B cell (primary cell): ENCODE results near the gene BRMS1. TPM values are rescaled to one million over a fixed set of nuclear protein-coding genes. Genes with fewer than 3 reads are reported as not detected.

Experiments
- ATAC-seq: fragments of 200-7000 bp; cut with Tn5 transposase; one replicate; pipeline ENCODE4 v1.10.0; 2021; ENCODE audit warnings: low read depth, mild to moderate bottlenecking, moderate number of reproducible peaks, moderate library complexity
- CTCF ChIA-PET: fragments of 350-600 bp; sonication (Branson Sonifier 250); formaldehyde crosslinking; loops from one replicate; lab custom pipeline; 2021; ENCODE audit warnings: antibody characterized with exemption, inconsistent platforms; lab: Charles Lee
- POLR2A ChIA-PET: fragments of 350-600 bp; sonication (Branson Sonifier 250); formaldehyde crosslinking; loops from one replicate; lab custom pipeline; 2021; ENCODE audit warnings: antibody characterized with exemption; lab: Charles Lee
- DNase-seq: peaks from one replicate; pipeline ENCODE4 v3.0.0; 2013
- H2AFZ ChIP-seq: 2 replicates; pipeline ENCODE4 v1.6.1; 2012; ENCODE audit warnings: mild to moderate bottlenecking, low read depth, low read length; ENCODE audit not compliant: insufficient read depth, poor library complexity, severe bottlenecking
- H3K27ac ChIP-seq, 2 donors: 1 replicate in 1 of 2; 2 replicates in 1 of 2; pipeline ENCODE4 v1.5.1; 2012 to 2013; ENCODE audit warnings: low read length in 2 of 2, mild to moderate bottlenecking in 2 of 2, moderate library complexity in 1 of 2
- H3K27me3 ChIP-seq, 4 experiments: fragments of 200-600 bp in 1 of 4; sonication (generic) in 1 of 4; replicated peaks in 1 of 4; 1 replicate in 2 of 4; 2 replicates in 2 of 4; pipeline versions ENCODE4 v1.6.1 to v1.7.0; 2013 to 2016; ENCODE audit warnings: low read length in 3 of 4, mild to moderate bottlenecking in 2 of 4, mixed read lengths in 1 of 4, moderate library complexity in 1 of 4; ENCODE audit not compliant: insufficient read depth in 4 of 4, control insufficient read depth in 3 of 4; ENCODE audit errors: control extremely low read depth in 1 of 4
- H3K36me3 ChIP-seq, 2 experiments: replicated peaks in 1 of 2; 1 replicate in 1 of 2; 2 replicates in 1 of 2; pipeline versions ENCODE4 v1.6.1 to v1.7.1; 2013; ENCODE audit warnings: low read length in 1 of 2; ENCODE audit not compliant: insufficient read depth in 2 of 2, control insufficient read depth in 1 of 2; ENCODE audit errors: control extremely low read depth in 1 of 2, extremely low read depth in 1 of 2
- H3K4me1 ChIP-seq, 2 donors: fragments of 200-600 bp in 1 of 2; sonication (generic) in 1 of 2; 1 replicate in 1 of 2; 2 replicates in 1 of 2; pipeline versions ENCODE4 v1.5.1 to v1.6.1; 2013 to 2017; ENCODE audit warnings: low read length in 2 of 2; ENCODE audit not compliant: control insufficient read depth in 2 of 2, insufficient read depth in 2 of 2
- H3K4me2 ChIP-seq: replicated peaks from 2 replicates; pipeline ENCODE3; 2012; ENCODE audit warnings: mild to moderate bottlenecking, low read depth, low read length; ENCODE audit not compliant: poor library complexity, severe bottlenecking
- H3K4me3 ChIP-seq, 5 experiments: fragments of 200-600 bp in 1 of 5; sonication (generic) in 1 of 5; 1 replicate in 3 of 5; 2 replicates in 2 of 5; pipeline versions ENCODE4 v1.5.1 to v1.7.0; 2011 to 2016; ENCODE audit warnings: low read length in 4 of 5, mild to moderate bottlenecking in 4 of 5, low read depth in 2 of 5, control low read depth in 1 of 5, moderate library complexity in 1 of 5; ENCODE audit not compliant: insufficient read depth in 1 of 5; ENCODE audit errors: control extremely low read depth in 1 of 5, extremely low read depth in 1 of 5
- H3K79me2 ChIP-seq: fragments of 200-600 bp; sonication (generic); one replicate; pipeline ENCODE4 v1.6.0; 2016; ENCODE audit warnings: low read length; ENCODE audit not compliant: control insufficient read depth, insufficient read depth
- H3K9ac ChIP-seq: fragments of 200-600 bp; sonication (generic); 2 replicates; pipeline ENCODE4 v1.6.1; 2017; ENCODE audit warnings: mild to moderate bottlenecking, low read length, moderate library complexity
- H3K9me3 ChIP-seq, 3 donors: one replicate each; pipeline versions ENCODE4 v1.6.1 to v1.7.1; 2013; ENCODE audit warnings: low read length in 2 of 3; ENCODE audit not compliant: control insufficient read depth in 2 of 3, insufficient read depth in 1 of 3; ENCODE audit errors: control extremely low read depth in 1 of 3
- H4K20me1 ChIP-seq: 2 replicates; pipeline ENCODE4 v1.6.0; 2012; ENCODE audit warnings: mild to moderate bottlenecking, low read length; ENCODE audit not compliant: insufficient read depth, control insufficient read depth, poor library complexity, severe bottlenecking
- H3K27ac Mint-ChIP-seq: one replicate; pipeline ENCODE4 v1.8.0; 2021; ENCODE audit warnings: mixed read lengths
- H3K27me3 Mint-ChIP-seq: one replicate; pipeline ENCODE4 v1.8.0; 2021; ENCODE audit warnings: mixed read lengths
- H3K4me1 Mint-ChIP-seq: one replicate; pipeline ENCODE4 v1.8.0; 2021; ENCODE audit warnings: mixed read lengths
- H3K4me3 Mint-ChIP-seq: one replicate; pipeline ENCODE4 v1.8.0; 2021; ENCODE audit warnings: mixed read lengths
- H3K9me3 Mint-ChIP-seq: one replicate; pipeline ENCODE4 v1.8.0; 2022; ENCODE audit warnings: mixed read lengths; ENCODE audit not compliant: insufficient read depth
- EZH2 ChIP-seq: IDR thresholded peaks from 2 replicates; pipeline ENCODE4 v1.6.1; 2012; ENCODE audit warnings: borderline replicate concordance, low read depth, mild to moderate bottlenecking, moderate library complexity, low read length; ENCODE audit not compliant: insufficient read depth, poor library complexity, severe bottlenecking
- WGBS: methylation state at CpG from one replicate; pipeline ENCODE4 v1.1.5; 2013; ENCODE audit warnings: missing lambda C conversion rate; ENCODE audit not compliant: insufficient coverage; 5-methylcytosine and 5-hydroxymethylcytosine counted together
- intact Hi-C: fragments of 100-400 bp; cut with micrococcal nuclease; formaldehyde crosslinking; loops from one replicate; pipeline ENCODE4 v1.10.0; 2022
- polyA plus RNA-seq: library from polyadenylated mRNA; depleted of rRNA; stranded (reverse); fragments of >200 nt; gene quantifications from 2 replicates; pipeline ENCODE4 v1.2.3, GENCODE V29; 2012
- total RNA-seq, 2 donors: library from RNA; stranded (reverse); fragments of 120-200 nt in 1 of 2; gene quantifications; 1 replicate in 1 of 2; 2 replicates in 1 of 2; pipeline versions ENCODE4 v1.2.3 to v1.2.4, GENCODE V29; 2013 to 2022
- TF ChIP-seq, protein P1 (sequence below): fragments of 200-600 bp; IDR thresholded peaks from one replicate; pipeline ENCODE4 v1.8.0; 2022; ENCODE audit warnings: antibody characterized with exemption, mild to moderate bottlenecking

The BRMS1 gene
- total and polyA plus RNA-seq, 2 donors (not counting 1 experiment from before 2014, with no cell fraction given), result 51.2 to 58.3 TPM

DNA sequence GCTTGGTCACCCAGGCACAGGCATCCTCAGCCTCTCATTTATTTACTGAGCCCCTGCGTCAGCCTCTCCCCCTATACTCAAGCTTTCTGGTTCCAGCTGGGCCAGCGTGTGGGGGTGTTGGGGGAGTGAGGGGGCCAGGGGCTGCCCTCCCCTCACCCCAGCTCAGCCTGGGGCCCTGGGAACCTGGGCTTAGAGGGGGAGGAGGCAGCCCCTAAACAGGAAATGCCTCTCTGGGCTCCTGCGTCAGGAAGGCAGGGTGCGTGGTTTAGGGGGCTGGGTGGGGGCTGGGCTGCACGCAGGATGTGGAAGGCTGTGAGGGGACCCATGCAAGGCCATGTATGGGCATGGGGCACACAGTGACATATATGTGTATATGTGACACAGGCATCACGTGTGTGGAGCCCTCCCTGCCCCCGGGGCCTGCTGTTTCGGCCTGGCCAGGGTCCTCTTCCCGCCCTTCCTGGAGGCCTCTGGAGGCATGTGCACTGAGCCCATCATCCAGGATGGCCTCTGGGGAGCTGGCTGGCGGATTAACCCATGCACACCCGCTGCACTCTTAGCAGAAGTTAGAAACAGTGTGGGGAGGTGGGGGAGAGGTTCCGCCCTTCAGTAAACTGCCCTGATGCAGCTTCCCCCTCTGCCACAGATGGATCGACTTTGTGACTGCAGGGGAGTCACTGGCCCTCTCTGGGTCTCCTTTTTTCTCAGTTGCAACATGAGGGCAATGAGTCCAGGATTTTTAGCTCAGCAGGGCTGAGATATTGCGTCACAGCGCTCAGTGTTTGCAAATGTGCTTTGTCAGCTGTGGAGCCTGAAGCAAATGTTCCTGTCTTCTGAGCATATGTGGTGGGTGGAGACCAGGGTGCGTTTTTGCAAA lies 26.9 kb downstream of the BRMS1 start:
- Histone ChIP-seq H3K4me1 (peaks cover 34 to 37% of the 10 kb centered on the region in 2 donors), H3K36me3 (no peaks in the 10 kb centered on the region), H4K20me1 (no peaks in the 10 kb centered on the region), H3K4me2 (peak overlapping the region; percentile 77), H3K9ac (peak overlapping the region; percentile 47), H2AFZ (peak overlapping the region; percentile 50), H3K27ac (peak overlapping the region; percentile 76 to 95), H3K27me3 (no peaks in the 10 kb centered on the region), H3K4me3 (peak overlapping the region in 4 of 5 experiments; percentile 6 to 51 (median 20)), H3K9me3 (no peaks in the 10 kb centered on the region), H3K79me2 (no peaks in the 10 kb centered on the region)
- H3K27ac Mint-ChIP-seq, result peak overlapping the region; percentile 98
- H3K27me3 Mint-ChIP-seq, result no peaks in the 10 kb centered on the region
- peak; percentile 89 for DNase-seq
- ATAC-seq, result peak; percentile 74
- POLR2A ChIA-PET, result interaction anchor here (1.1 to 1.4 kb wide), 3 partner anchors 30 to 54 kb away, joined by 3 to 6 read pairs (median 5); partner anchors contain the start of genes RAB1B and SLC29A2
- H3K4me1 Mint-ChIP-seq, result peaks cover 42% of the 10 kb centered on the region
- H3K4me3 Mint-ChIP-seq, result peak overlapping the region; percentile 91
- intact Hi-C loops, result loop anchor here (1.0 kb wide), 1 partner anchor 10 kb away; no protein-coding TSS in a partner anchor
- no peaks in the 10 kb centered on the region for H3K9me3 Mint-ChIP-seq
- TF ChIP-seq, protein P1, sequence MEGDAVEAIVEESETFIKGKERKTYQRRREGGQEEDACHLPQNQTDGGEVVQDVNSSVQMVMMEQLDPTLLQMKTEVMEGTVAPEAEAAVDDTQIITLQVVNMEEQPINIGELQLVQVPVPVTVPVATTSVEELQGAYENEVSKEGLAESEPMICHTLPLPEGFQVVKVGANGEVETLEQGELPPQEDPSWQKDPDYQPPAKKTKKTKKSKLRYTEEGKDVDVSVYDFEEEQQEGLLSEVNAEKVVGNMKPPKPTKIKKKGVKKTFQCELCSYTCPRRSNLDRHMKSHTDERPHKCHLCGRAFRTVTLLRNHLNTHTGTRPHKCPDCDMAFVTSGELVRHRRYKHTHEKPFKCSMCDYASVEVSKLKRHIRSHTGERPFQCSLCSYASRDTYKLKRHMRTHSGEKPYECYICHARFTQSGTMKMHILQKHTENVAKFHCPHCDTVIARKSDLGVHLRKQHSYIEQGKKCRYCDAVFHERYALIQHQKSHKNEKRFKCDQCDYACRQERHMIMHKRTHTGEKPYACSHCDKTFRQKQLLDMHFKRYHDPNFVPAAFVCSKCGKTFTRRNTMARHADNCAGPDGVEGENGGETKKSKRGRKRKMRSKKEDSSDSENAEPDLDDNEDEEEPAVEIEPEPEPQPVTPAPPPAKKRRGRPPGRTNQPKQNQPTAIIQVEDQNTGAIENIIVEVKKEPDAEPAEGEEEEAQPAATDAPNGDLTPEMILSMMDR, result no peak
- TF ChIP-seq EZH2, result no peak
- WGBS, result 7% methylated on average over 14 of the region's 16 CpGs
- CTCF ChIA-PET, result interaction anchor here (0.6 to 2.0 kb wide), 7 partner anchors 9 to 29 kb away, joined by 3 to 6 read pairs (median 4); partner anchors contain the start of gene YIF1A
